Pancreas (tissue), 10 donors: ENCODE results near the gene MARCHF6. TPM values are rescaled to one million over a fixed set of nuclear protein-coding genes. Genes with fewer than 3 reads are reported as not detected.

Experiments
- ATAC-seq, 4 donors: fragments of 200-7000 bp; cut with Tn5 transposase; one replicate each; pipeline versions ENCODE4 v1.8.0 to v1.9.1; 2020; ENCODE audit warnings: mild to moderate bottlenecking in 4 of 4, moderate library complexity in 4 of 4
- DNase-seq, 6 donors: peaks; one replicate each; pipeline ENCODE4 v3.0.0-alpha.2; 2020
- FAIRE-seq: peaks from 2 replicates; lab custom pipeline; 2012; peaks lifted over from hg19 to GRCh38; lab: Jason Lieb, UNC
- H3K27ac ChIP-seq, 4 donors: fragments of 200-600 bp; sonication (generic); 1 replicate in 3 of 4; 2 replicates in 1 of 4; pipeline versions ENCODE4 v1.5.0 to v1.8.0; 2020
- H3K27me3 ChIP-seq, 4 donors: fragments of 200-600 bp; one replicate each; pipeline ENCODE4 v1.8.0; 2021
- H3K36me3 ChIP-seq, 3 donors: fragments of 200-600 bp; sonication (generic) in 1 of 3; one replicate each; pipeline versions ENCODE4 v1.5.0 to v1.8.0; 2020 to 2021
- H3K4me1 ChIP-seq, 3 donors: fragments of 200-600 bp; one replicate each; pipeline ENCODE4 v1.8.0; 2021
- H3K4me3 ChIP-seq, 4 donors: fragments of 200-600 bp; sonication (generic) in 2 of 4; one replicate each; pipeline versions ENCODE4 v1.5.0 to v1.8.0; 2020 to 2021
- H3K9me3 ChIP-seq, 4 donors: fragments of 200-600 bp; one replicate each; pipeline ENCODE4 v1.8.0; 2021
- CTCF ChIP-seq, 4 donors: fragments of 200-600 bp; sonication (generic) in 3 of 4; IDR thresholded peaks; one replicate each; pipeline versions ENCODE4 v1.5.0 to v1.8.0; 2021; ENCODE audit warnings: antibody characterized with exemption in 4 of 4
- WGBS, 2 donors: extraction: QIAGEN DNeasy Blood & Tissue Kit; methylation state at CpG; one replicate each; pipeline ENCODE4 v1.1.7; 2013; 5-methylcytosine and 5-hydroxymethylcytosine counted together
- intact Hi-C, 3 donors: fragments of 100-400 bp; cut with DNase I; formaldehyde crosslinking; loops; one replicate each; pipeline versions ENCODE4 v1.11.1 to v1.14.2; 2022
- polyA plus RNA-seq, 2 donors: library from polyadenylated mRNA; stranded (reverse); fragments of 200-250 nt; gene quantifications; one replicate each; pipeline ENCODE4 v1.2.3, GENCODE V29; 2013
- total RNA-seq, 6 donors: library from RNA; stranded (reverse); fragmentation: NEBNext Ultra II Directional in 4 of 6; extraction: Animal tissue kit (Norgen Biotek cat#: 25700) in 4 of 6; gene quantifications; one replicate each; pipeline versions ENCODE4 v1.2.1 to v1.2.4, GENCODE V29; 2021 to 2023
- donor health status: healthy with polysubstance abuse.
- donor health status: DM: no; HTN: no; CAD: no; lungs with moderate emphysema.
- donor health status: DM: no; HTN: no; CAD: no.
- donor health status: control.
- donor health status: control.
- donor health status: Bipolar disorder and iron deficiency.
- donor health status: DM: yes; HTN: yes; CAD: no.
- donor health status: DM: no; HTN: no; CAD: no.
- donor health status: DM: no; HTN: no; CAD: no.
- donor health status: DM: yes; HTN: yes; CAD: no.

The MARCHF6 gene
- total RNA-seq (100 to 1,000 TPM in 1 of 6 donors, 10 to 100 TPM in 5; 72.4 to 105 (median 83.3) TPM), polyA plus RNA-seq (10 to 100 TPM; 68.5 to 88.4 TPM)

GRCh38 chr5:10353241-10354047 is at the start of gene MARCHF6:
TSS of gene MARCHF6 (plus strand) at chr5:10353695. CDS start at chr5:10353899, 204 bp downstream.
- no peaks in the 10 kb centered on the region for H3K36me3 ChIP-seq
- peak; percentile 96 to 99 (median 98) for DNase-seq
- H3K4me1 ChIP-seq, result peaks cover 5 to 29% (median 15%) of the 10 kb centered on the region in 3 donors
- no peaks in the 10 kb centered on the region for H3K27me3 ChIP-seq
- WGBS, 2 donors, result 1% methylated on average over 49 to 92 of the region's 92 CpGs
- ATAC-seq, result peak; percentile 92 to 97 (median 93)
- H3K9me3 ChIP-seq, result no peaks in the 10 kb centered on the region
- H3K27ac ChIP-seq, result peak within 1 kb of the TSS; percentile 92 to 100 (median 98)
- intact Hi-C loops, result no loop called here
- peak within 1 kb of the TSS; percentile 62 to 98 (median 94) for H3K4me3 ChIP-seq
- no peak for TF ChIP-seq CTCF (IDR thresholded peaks at IDR 0.05)
- no peak for FAIRE-seq

- peak in 2 of 4 donors; percentile 5 to 18 for ATAC-seq
- no peak for DNase-seq
- Histone ChIP-seq H3K9me3 (no peaks in the 10 kb centered on the region), H3K4me3 (no peak overlapping the region), H3K4me1 (peaks cover 8 to 43% (median 23%) of the 10 kb centered on the region in 3 donors), H3K27me3 (no peaks in the 10 kb centered on the region), H3K27ac (peak overlapping the region in 2 of 4 donors; percentile 71 to 76), H3K36me3 (no peaks in the 10 kb centered on the region)
- WGBS, 2 donors, result 63 to 68% methylated on average over 5 of the region's 5 CpGs
- intact Hi-C loops, result no loop called here
- no peak for TF ChIP-seq CTCF (IDR thresholded peaks at IDR 0.05)
- no peak for FAIRE-seq
These were observed 49.8 kb upstream of the MARCHF6 start for GRCh38 chr5:10303699-10304170.

- Histone ChIP-seq H3K27me3 (no peaks in the 10 kb centered on the region), H3K9me3 (no peaks in the 10 kb centered on the region), H3K36me3 (no peaks in the 10 kb centered on the region), H3K4me1 (peaks cover 11 to 45% (median 27%) of the 10 kb centered on the region in 3 donors), H3K27ac (no peak overlapping the region), H3K4me3 (no peak overlapping the region)
- 90 to 96% methylated on average over 5 of the region's 5 CpGs for WGBS, 2 donors
- FAIRE-seq (no peak), ATAC-seq (no peak), DNase-seq (no peak)
- intact Hi-C loops, result no loop called here
- no peak for TF ChIP-seq CTCF (IDR thresholded peaks at IDR 0.05)
These were observed 48.6 kb upstream of the MARCHF6 start for GRCh38 chr5:10304932-10305331.

GRCh38 chr5:10306114-10306513 is 47.4 kb upstream of the MARCHF6 start:
- ATAC-seq (no peak), DNase-seq (no peak), FAIRE-seq (no peak)
- WGBS, 2 donors, result 33 to 46% methylated on average over 5 of the region's 5 CpGs
- intact Hi-C loops, result no loop called here
- no peaks in the 10 kb centered on the region for H3K36me3 ChIP-seq
- no peaks in the 10 kb centered on the region for H3K9me3 ChIP-seq
- TF ChIP-seq CTCF (IDR thresholded peaks at IDR 0.05), result no peak
- no peaks in the 10 kb centered on the region for H3K27me3 ChIP-seq
- H3K27ac ChIP-seq, result peak overlapping the region in 2 of 4 donors; percentile 83 to 87
- no peak overlapping the region for H3K4me3 ChIP-seq
- H3K4me1 ChIP-seq, result peaks cover 13 to 51% (median 30%) of the 10 kb centered on the region in 3 donors
